NCI-H2227 (cell line): Measurements from ENCODE around the gene STON1.
"Not testable (repeated sequence)": the region's sequence is repeated elsewhere in the genome, so short reads cannot be mapped to it uniquely, and the experiment has no call there.

Experiments
- DNase-seq: peaks from one replicate; lab custom pipeline; 2025; ENCODE audit not compliant: unreplicated experiment; lab: John Stamatoyannopoulos, UW

Gene STON1

DNA sequence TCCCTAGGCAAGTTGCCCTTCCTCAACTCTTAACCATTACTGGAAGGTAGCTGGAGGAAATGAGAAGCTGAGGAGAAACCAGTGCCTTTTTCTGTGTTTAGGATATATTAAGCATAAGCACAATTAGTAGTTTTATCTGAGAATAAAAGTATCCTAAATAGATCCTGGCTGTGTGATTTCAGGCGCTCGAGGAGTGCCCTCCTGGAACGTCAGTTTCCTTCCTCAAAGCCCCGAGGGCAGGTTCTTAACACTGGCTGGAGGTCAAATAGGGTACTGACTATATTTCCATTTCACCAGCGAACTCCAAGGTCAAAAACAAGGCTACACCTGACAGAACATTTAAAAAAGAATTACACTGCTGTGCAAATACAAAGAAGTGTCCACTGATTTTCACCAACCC is 1.5 kb upstream of the STON1 start:
- DNase-seq: no peak

- DNase-seq: peak; percentile 52
Measured at GRCh38 chr2:48529194-48529593, 760 bp upstream of the STON1 start.

DNA sequence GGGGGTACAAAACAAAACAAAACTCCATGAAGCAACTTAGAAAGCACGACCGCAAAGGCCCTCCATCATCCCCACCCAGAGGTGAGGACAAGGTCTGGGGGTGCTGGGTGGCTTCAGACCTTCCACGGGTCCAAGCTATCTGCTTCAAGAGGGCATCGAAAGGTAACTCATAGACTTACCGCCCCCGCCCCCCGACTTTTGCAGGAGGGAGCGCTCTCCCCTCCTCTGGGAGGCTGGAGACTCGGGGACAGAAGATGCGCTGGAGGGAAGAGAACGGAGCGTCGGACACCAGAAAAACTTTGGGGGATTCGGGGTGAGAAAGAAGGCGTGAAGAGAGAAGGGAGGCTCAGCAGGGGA is 300 bp upstream of the STON1 start:
- DNase-seq: peak; percentile 17

- DNase-seq: peak; percentile 54
Measured at GRCh38 chr2:48531141-48531648, 1.2 kb downstream of the STON1 start.

DNA sequence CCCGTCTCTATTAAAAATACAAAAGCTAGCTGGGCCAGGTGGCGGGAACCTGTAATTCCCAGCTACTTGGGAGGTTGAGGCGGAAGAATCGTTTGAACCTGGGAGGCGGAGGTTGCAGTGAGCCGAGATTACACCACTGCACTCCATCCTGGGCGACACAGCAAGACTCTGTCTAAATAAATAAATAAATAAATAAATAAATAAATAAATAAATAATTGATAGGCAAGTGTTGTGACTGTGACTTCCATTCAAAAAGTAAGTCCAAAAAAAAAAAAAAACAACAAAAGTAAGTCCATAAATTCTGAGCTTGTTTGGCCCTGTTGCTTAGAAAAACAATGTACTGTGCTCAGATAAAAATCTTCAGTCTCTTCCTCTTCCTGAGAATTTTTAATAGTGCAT is 2.2 kb downstream of the STON1 start:
- DNase-seq: no peak

- no peak for DNase-seq
Measured at GRCh38 chr2:48532824-48533223, 2.9 kb downstream of the STON1 start.

DNA sequence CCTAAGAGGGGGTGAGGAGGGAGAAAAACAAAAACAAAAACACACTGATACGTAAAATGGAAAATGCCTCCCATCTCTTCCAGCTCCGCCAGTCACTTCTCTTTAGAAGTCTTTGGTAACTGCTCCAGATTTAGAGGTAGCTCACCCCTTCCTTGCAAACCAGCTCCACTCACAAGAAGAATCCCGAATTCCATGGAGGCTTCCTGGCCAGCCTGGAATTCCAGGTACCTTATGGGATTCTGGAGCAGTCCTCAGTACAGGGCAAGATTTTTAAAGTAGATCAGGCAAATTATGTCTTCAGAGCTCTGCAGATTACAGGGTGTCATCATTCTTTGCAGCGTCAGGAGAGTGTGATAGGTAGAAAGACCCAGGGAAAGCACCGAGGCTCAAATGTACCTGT is 4.8 kb downstream of the STON1 start:
- DNase-seq: no peak

DNA sequence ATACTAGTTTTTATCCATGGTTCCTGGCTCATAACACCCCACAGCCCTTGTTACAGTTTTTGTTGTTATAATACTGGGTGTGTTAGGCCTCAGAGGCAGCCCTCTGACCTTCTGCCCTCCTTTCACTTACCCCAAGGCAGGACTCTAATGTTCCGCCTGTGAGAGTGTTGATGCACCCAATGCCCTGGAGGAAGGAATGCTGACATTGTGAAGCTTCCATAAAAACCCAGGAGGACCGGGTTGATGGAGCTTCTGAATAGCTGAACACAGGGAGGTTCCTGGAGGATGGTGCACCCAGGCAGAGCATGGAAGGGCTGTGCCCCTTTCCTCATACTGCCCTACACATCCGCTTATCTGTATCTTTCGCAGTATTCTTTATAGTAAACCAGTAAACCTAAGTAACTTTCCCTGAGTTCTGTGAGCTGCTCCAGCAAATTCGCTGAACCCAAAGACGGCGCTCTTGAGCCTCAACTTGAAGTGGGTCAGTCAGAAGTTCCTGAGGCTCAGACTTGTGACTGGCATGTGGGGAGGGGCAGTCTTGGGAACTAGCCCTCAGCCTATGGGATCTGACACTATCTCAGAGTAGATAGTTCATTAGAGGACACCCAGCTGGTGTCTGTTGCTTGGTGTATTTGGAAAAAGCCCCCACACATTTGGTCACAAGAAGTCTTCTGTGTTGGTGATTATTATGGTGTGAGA is 10.4 kb downstream of the STON1 start:
- no peak for DNase-seq

- no peak for DNase-seq
Measured at GRCh38 chr2:48541666-48542389, 11.9 kb downstream of the STON1 start.

DNA sequence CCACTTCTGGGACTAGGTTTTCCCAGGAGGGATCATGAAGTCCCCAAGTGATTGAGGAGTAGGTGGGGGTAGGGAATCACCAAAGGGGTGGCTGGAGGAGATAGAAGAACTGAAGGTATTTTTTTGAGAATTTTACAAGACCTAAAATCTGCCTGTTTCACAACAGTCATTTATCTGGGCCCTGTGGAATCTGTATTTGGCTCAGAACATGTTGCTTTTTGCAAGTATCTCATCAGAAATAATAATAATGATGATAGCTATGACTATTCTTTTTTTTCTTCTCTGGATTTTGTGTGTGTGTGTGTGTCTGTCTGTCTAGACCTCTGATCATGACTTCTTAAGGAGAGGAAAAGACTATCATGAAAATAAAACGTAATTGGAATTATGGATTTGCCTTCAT is 13.9 kb downstream of the STON1 start:
- DNase-seq: no peak

- no peak for DNase-seq
Measured at GRCh38 chr2:48545244-48545643, 15.3 kb downstream of the STON1 start.

GRCh38 chr2:48548840-48549239 is 18.9 kb downstream of the STON1 start:
- DNase-seq: no peak

DNA sequence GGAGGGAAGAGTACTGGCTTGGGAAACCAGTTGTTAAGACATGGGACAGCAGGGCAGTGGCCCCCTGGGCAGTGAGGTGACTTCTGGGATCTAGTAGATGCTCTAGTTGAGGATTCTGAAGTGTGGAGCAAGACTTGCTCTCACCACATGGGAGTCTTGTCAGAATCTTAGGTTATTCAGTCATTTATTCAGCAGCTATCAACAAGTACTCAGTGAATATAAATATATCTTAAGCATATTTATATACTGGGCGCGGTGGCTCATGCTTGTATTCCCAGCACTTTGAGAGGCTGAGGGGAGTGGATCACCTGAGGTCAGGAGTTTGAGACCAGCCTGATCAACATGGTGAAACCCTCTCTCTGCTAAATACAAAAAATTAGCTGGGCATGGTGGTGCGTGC is 20.0 kb downstream of the STON1 start:
- DNase-seq: no peak

DNA sequence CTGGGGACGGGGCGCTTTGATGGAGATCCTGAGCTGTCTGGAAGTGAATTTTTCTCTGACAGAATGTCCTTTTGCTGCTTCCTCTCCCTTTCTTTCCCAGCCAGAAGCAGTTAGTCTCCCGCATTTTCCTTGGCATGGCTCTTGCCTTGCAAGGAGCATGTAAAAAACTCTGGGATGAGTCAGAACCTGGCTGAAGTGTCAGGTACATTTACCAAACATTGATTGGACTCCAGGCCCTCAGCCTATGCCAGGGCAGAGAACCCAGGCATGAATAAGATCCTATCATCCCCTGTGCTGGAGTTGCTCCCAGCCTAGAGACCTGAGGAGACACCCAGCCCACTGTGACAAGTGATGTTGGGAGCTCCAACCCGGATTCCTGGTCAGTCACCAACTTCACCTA is 21.6 kb downstream of the STON1 start:
- no peak for DNase-seq

- not testable (repeated sequence) for DNase-seq
Measured at GRCh38 chr2:48555071-48555470, 25.1 kb downstream of the STON1 start.

- no peak for DNase-seq
Measured at GRCh38 chr2:48558456-48558855, 28.5 kb downstream of the STON1 start.

DNA sequence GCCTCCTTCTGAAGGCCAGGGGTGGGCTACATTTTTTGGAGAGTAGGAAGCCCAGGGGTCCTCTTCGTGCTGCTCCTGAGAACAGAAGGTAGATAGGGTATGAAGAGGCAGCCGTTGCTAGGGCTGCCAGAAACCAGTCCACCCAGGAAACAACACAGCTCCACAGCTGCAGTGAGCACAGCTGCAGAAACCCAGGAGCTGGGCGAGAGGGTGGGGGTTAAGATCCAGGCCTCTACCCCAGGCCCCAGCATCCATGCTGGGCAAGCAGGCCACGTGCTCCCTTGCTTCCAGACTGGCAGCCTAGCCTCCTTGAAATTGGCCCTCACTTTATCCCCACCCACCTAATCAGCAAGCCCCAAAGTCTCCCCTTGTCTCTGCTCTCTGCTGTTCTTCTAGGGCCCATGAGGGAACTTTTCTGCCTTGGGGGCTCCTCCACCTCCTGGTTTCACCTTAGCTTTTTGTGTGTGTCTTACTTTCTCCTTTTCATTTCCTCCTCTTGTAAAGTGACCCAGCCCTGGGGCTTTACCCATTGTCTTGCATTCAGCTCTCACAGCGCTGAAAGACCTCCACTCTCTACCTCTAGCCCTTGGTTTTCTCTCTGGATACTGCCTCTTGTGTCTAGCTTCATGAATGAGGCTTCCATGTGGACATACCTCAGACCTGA is 30.7 kb downstream of the STON1 start:
- no peak for DNase-seq

GRCh38 chr2:48562281-48562680 is 32.3 kb downstream of the STON1 start:
- DNase-seq: no peak

- DNase-seq: peak; percentile 60
Measured at GRCh38 chr2:48566592-48567310, 36.8 kb downstream of the STON1 start.

- DNase-seq: no peak
Measured at GRCh38 chr2:48567671-48568070, 37.7 kb downstream of the STON1 start.

- DNase-seq: no peak
Measured at GRCh38 chr2:48568547-48568946, 38.6 kb downstream of the STON1 start.
